ENCODE measurements around the gene CCDC178.

GRCh38 chr18:33472509-33472908 lies 32.0 kb upstream of the CCDC178 start:
- no peak for TF ChIP-seq CTCF (IDR thresholded peaks at IDR 0.05 in 8 of 11, conservative IDR thresholded peaks at IDR 0.05 in 3 of 11)
- no peak for TF ChIP-seq POLR2A (IDR thresholded peaks at IDR 0.05)
